Left kidney (tissue), 8 donors: ENCODE measurements around the gene MS4A5. TPM values are rescaled to one million over a fixed set of nuclear protein-coding genes. Genes with fewer than 3 reads are reported as not detected.
"Not testable (repeated sequence)": the region's sequence is repeated elsewhere in the genome, so short reads cannot be mapped to it uniquely, and the experiment has no call there.

Experiments
- DNase-seq: peaks from one replicate; pipeline ENCODE4 v3.0.0-alpha.2; 2013
- long read RNA-seq, 8 donors: transcript quantifications; one replicate each; lab custom pipeline, GENCODE V29; 2026
- polyA plus RNA-seq: library from polyadenylated mRNA; unstranded; fragments of 120-200 nt; gene quantifications from one replicate; pipeline ENCODE4 v1.2.1, GENCODE V29; 2013; ENCODE audit not compliant: insufficient read length

The MS4A5 gene
- not detected for polyA plus RNA-seq
- long read RNA-seq, donor 1, result 0 reads
- long read RNA-seq, donor 2, result 0 reads
- long read RNA-seq, donor 3, result 0 reads
- long read RNA-seq, donor 4, result 0 reads
- long read RNA-seq, donor 5, result 0 reads
- long read RNA-seq, donor 6, result 0 reads
- long read RNA-seq, donor 7, result 0 reads
- long read RNA-seq, donor 8, result 0 reads

GRCh38 chr11:60429272-60429671, at the start of gene MS4A5:
TSS of gene MS4A5 (plus strand) at chr11:60429572. CDS start at chr11:60429675, 103 bp downstream.
- no peak for DNase-seq

GRCh38 chr11:60389279-60389910, 40.0 kb upstream of the MS4A5 start:
- DNase-seq, result no peak

GRCh38 chr11:60390419-60390818, 39.0 kb upstream of the MS4A5 start:
- DNase-seq, result no peak

DNA sequence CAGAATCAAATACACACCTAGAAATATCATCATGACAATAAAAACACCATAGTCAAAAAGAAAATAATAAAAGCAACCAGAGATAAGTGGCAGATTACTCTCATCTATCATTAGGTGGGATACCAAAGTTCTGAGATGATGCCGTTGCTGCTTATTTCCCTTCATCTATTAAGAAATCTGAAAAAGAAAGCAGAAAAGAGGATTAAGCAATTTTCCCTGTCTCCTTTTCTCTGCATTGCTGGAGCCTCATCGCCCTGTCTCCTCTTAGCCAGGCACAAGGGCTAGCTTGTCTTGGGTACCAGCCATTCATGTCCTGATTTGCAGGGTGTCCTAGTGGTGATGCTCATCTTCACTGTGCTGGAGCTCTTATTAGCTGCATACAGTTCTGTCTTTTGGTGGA, 37.0 kb upstream of the MS4A5 start:
- DNase-seq, result no peak

GRCh38 chr11:60393016-60393415, 36.4 kb upstream of the MS4A5 start:
- DNase-seq, result no peak

- DNase-seq, result no peak
Observed at GRCh38 chr11:60394666-60395380, 34.5 kb upstream of the MS4A5 start.

GRCh38 chr11:60396382-60396781, 33.0 kb upstream of the MS4A5 start, which contains the start of gene MS4A14:
TSS of gene MS4A14 (plus strand) at chr11:60396459. CDS start at chr11:60396579, 120 bp downstream.
- no peak for DNase-seq

DNA sequence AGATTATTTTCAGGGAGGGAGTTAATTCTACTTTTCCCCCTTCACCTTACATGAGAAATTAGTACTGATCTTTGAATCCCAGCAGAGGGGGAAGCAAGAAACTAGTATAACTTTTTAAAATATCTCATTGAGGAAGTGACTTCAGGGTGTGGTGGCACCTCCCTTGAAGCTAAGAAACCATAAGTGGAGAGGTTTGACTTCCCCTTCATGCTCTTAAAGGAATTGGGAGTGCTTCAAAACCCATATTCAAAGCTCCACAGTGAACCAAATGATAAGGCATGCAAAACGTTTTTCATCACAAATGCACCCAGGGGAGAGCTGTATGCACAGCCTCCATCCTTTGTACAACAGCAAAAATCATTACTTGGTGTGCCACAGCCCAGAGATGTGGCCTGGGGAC, 32.6 kb upstream of the MS4A5 start:
- no peak for DNase-seq

DNA sequence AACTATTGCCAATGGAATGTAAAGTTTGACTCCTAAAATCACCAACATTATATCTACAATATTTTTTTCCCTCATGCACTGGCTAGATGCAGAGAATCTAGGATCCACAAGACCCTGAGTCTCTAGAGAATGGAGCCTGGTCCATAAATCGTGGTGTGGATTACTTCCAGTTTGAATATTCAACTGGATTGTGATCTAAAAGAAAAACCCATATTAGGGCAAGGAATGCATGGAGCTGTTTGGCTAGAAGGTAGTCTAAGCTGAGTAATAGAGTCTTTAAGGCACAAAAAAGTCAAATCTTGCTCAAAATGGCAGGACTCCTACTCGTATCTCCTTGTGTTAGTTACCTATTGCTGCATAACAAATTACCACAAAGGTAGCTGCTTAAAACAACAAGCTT, 9.4 kb upstream of the MS4A5 start:
- DNase-seq, result no peak

DNA sequence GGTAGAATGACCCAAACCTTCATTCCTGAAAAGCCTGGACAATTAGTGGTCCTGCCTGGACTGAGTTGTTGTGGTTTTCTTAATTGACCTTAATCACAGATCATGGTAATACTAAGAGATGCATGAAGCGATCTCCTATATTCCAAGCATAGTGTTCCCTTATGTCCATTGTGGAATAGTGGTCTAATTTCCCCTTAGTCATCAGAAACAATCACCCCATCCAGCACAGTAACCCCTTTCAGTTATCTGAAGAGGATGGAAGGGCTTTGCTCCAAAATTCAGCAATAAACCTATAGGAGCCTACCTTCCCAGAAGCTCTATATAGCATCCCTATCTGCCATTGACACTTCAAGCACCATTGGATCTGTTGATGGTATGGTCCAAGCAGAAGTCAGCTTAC, 6.8 kb upstream of the MS4A5 start:
- DNase-seq, result no peak

DNA sequence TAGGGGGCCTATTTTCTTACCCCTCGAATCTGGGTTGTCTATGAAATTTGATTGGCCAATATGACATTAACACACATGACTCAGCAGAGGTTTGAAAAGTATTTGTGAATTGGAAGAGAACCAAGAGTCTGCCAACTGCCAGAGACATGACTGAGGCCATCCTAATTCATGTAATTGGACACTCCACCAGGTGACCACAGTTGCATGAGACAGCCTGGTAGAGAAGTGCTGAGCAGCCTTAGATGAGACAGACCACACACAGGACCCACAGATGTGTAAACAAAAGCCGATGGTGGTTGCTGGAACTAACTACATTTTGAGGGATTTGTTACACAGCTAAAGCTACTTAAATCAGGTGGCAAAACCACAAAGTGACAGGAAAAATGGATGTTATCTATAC, 855 bp upstream of the MS4A5 start:
- no peak for DNase-seq

DNA sequence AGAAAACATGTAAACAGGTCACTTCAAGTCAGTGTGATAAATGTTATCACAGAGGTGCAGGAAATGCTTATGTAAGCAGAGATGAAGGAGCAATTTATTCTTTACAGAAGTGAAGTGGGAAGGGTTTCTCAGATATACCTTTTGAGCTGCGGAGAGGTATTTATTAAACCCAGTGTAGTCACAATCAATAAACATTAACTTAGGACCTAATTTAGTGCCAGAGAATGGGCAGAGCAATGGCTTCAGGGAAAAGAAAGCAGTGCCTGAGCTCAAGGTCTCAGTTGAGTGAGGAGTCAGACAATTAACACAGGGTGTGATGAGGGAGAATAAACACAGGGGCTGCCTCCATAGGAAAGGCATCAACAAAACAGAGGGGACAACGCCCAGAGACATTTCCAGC, 1.9 kb downstream of the MS4A5 start:
- DNase-seq, result no peak

GRCh38 chr11:60433401-60433800, 4.0 kb downstream of the MS4A5 start:
- no peak for DNase-seq

DNA sequence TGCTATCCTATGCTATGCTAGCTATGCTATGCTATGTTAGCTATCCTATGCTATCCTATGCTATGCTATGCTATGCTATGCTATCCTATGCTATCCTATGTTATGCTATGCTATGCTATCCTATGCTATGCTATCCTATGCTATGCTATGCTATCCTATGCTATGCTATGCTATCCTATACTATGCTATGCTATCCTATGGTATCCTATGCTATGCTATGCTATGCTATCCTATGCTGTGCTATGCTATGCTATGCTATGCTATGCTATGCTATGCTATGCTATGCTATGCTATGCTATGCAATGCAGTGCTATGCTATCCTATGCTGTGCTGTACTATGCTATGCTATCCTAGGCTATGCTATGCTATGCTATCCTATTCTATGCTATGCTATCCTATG, 17.7 kb downstream of the MS4A5 start:
- DNase-seq, result no peak

- DNase-seq, result no peak
Observed at GRCh38 chr11:60447846-60448245, 18.5 kb downstream of the MS4A5 start.

DNA sequence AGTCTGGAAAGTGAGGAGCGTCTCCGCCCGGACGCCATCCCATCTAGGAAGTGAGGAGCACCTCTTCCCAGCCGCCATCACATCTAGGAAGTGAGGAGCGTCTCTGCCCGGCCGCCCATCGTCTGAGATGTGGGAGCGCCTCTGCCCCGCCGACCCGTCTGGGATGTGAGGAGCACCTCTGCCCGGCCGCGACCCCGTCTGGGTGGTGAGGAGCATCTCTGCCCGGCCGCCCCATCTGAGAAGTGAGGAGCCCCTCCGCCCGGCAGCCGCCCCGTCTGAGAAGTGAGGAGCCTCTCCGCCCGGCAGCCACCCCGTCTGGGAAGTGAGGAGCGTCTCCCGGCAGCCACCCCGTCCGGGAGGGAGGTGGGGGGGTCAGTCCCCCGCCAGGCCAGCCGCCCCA, 21.8 kb downstream of the MS4A5 start:
- not testable (repeated sequence) for DNase-seq

DNA sequence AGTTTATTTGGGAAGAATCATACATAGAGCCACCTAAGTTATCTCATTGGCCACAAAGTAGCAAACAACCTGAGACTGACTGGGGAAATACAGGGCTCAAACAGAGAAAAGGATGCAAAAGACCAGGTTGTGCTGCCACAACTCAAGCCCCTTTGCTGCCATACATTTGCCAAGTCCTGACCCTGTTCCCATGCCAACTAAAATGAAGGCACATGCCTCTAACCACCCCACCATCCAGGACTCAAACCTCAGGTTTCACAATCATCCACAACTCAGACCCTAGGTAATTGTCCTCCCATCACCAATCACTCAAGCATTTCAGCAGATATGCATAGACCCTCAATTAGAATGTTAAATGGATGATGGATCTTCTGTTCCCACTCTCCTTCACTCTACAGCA, 24.8 kb downstream of the MS4A5 start:
- no peak for DNase-seq

DNA sequence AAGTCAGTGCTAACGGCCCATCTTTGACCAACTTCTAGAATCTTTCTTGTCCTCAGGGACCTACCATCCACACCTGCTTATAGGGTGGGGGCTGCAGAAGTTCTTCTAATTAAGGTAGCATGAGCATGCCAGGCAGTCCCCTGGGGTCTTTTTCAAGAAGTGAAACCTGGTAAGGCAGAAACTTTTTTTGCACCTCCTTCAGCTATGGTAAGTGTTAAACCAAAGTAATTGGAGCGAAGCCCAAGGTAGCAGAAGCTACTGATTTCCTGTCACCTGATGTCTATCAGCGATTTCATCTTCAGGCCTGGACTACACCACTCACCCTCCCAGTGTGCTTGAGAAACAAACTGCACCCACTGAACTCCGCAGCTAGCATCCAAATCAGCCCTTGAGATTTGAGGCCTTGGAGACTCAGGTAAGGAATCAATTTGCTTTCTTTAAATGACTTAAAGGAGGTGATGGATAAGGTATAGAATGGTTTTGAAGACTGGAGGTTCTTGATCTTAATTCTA, 26.2 kb downstream of the MS4A5 start, which contains the start of gene MS4A1:
MS4A1 (plus strand) TSS at position 317 of the 512 bp plus-strand sequence. CDS start 6,528 bp downstream, outside the sequence.
- no peak for DNase-seq

DNA sequence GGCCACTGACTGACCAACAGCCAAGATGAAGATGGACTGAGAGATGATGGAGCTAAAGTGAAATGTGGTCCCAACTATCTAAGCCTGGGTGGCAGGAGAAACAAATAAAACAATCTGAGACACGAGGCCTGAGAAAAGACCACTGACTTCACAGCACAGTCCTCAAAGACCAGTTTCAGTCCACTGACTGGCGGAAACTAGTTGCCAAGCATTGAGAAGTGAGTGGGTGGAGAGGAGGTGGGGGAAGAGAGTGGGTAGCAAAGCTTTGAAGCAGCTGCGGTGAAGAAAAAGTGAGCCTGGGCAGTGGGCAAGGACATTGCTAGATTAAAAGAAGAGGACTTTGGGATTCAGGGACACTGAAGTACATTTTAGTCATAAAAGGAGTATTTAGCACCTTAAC, 28.2 kb downstream of the MS4A5 start:
- no peak for DNase-seq

GRCh38 chr11:60459345-60459744, 30.0 kb downstream of the MS4A5 start:
- no peak for DNase-seq

DNA sequence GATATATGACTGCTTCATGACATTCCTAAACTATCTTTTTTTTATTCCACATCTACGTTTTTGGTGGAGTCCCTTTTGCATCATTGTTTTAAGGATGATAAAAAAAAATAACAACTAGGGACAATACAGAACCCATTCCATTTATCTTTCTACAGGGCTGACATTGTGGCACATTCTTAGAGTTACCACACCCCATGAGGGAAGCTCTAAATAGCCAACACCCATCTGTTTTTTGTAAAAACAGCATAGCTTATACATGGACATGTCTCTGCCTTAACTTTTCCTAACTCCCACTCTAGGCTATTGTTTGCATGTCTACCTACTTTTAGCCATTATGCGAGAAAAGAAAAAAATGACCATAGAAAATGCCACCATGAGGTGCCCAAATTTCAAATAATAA, 39.5 kb downstream of the MS4A5 start:
- no peak for DNase-seq

GRCh38 chr11:60469723-60470122, 40.4 kb downstream of the MS4A5 start:
- DNase-seq, result no peak

DNA sequence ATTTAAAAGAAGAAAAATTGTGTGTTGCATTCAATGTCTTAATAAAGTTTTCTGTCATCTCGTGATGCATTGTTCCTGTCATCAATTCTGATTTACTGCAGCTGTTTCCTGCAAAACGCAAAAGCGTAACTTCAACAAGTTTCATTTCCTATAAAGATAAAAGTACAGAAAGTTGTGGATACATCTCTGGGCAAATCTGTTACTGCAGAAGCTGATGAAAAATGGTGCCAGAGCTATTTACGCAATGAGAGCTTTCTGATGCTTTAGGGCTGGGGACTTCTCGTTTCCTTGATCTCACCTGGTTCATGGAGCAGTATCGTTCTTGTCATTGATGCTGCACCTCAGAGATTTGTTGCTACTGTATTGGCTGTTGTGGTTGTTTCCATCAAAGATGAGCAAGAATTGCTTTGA, 47.7 kb downstream of the MS4A5 start:
- no peak for DNase-seq
